Urinary bladder (tissue), 4 donors: Measurements from ENCODE around the gene AMT. TPM values are rescaled to one million over a fixed set of nuclear protein-coding genes. Genes with fewer than 3 reads are reported as not detected.

Experiments
- DNase-seq: peaks from one replicate; pipeline ENCODE4 v3.0.0-alpha.2; 2015; ENCODE audit errors: extremely low spot score
- H3K27ac ChIP-seq: one replicate; pipeline ENCODE4 v1.5.1; 2013; ENCODE audit warnings: low read depth, mild to moderate bottlenecking, moderate library complexity
- H3K36me3 ChIP-seq: one replicate; pipeline ENCODE4 v1.6.1; 2013; ENCODE audit warnings: mild to moderate bottlenecking, moderate library complexity; ENCODE audit not compliant: insufficient read depth
- H3K4me1 ChIP-seq: one replicate; pipeline ENCODE4 v1.6.1; 2013; ENCODE audit warnings: mild to moderate bottlenecking, moderate library complexity; ENCODE audit not compliant: insufficient read depth
- H3K4me3 ChIP-seq: one replicate; pipeline ENCODE4 v1.5.1; 2013; ENCODE audit warnings: low read depth, low read length
- WGBS: extraction: QIAGEN DNeasy Blood & Tissue Kit; methylation state at CpG from one replicate; pipeline ENCODE4 v1.1.7; 2013; 5-methylcytosine and 5-hydroxymethylcytosine counted together
- polyA plus RNA-seq: library from polyadenylated mRNA; stranded (reverse); fragments of 200-250 nt; gene quantifications from one replicate; pipeline ENCODE4 v1.2.3, GENCODE V29; 2013
- small RNA-seq: library from RNA; depleted of rRNA; stranded (forward); fragments of <200 nt; gene quantifications from one replicate; pipeline ENCODE3, GENCODE V24; 2014
- total RNA-seq: library from RNA; depleted of rRNA; stranded (reverse); fragments of >200 nt; gene quantifications from one replicate; pipeline ENCODE4 v1.2.3, GENCODE V29; 2014
- donor health status: healthy with polysubstance abuse.
- donor health status: healthy.

AMT gene
- total and polyA plus RNA-seq, 2 donors, result 6.7 to 9.7 TPM

DNA sequence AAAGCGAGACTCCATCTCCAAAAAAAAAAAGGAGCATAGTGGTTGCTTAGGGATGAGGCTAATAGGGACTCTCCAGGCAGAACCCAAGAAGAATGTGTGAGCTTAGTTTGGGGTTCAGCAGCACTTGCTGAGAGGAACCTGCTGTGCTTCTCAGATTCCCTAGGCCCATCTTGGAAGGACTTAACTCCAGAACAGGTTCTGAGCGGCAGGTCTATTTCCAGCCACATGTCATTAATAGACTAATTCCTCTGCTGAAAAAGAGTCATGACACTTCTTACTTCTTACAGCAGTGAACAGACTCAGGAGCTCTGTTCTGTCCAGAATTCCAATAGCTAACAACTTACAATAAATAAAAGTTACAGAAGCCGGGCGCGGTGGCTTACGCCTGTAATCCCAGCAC lies 33.0 kb downstream of the AMT start:
- WGBS, result 98% methylated on average over 6 of the region's 6 CpGs
- Histone ChIP-seq H3K4me3 (no peak overlapping the region), H3K36me3 (no peaks in the 10 kb centered on the region), H3K4me1 (peaks cover 1% of the 10 kb centered on the region), H3K27ac (no peak overlapping the region)
- no peak for DNase-seq

DNA sequence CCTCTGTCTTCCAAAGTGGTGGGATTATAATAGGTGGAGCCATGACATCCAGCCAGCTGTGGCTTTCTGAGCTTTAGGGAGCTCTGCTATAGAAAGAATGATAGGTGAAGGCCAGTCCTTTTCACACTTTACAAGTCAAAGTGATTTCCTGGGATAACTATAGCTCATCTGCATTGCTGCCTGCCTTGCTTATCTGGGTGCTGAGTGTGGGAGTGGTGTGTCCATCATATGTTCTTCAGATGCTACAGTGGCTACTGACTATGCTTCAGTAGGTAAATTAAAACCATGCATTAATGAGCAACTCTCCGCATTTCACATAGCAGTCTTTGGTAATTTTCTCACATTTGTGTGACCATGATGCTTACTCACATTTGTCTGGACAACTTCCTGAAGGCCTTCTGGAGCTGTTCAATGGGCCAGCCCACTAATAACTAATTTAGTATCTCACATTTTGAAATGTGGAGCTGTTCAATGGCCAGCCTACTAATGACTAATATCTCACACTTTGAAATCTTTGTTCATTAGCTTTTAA lies 33.9 kb downstream of the AMT start:
- Histone ChIP-seq H3K36me3 (no peaks in the 10 kb centered on the region), H3K27ac (no peak overlapping the region), H3K4me3 (no peak overlapping the region), H3K4me1 (peaks cover 1% of the 10 kb centered on the region)
- no peak for DNase-seq
- 90% methylated on average over 1 of the region's 1 CpG for WGBS

DNA sequence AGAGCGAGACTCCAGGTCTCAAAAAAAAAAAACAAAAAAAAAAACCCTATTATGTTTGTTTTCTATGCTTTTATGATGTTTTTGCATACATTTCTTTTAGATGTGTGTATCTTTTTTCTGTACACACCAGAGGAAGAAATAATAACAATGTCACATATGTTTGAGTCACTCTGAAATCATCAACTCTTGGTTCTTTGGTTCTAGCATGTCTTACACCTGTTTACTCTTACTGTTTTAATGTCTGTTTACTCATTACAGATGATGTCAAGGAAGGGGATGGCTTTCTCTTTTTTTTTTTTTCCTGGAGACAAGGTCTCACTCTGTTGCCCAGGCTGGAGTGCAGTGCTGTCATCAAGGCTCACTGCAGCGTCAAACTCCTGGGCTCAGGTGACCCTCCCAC lies 34.6 kb downstream of the AMT start:
- H3K4me3 ChIP-seq, result no peak overlapping the region
- H3K27ac ChIP-seq, result no peak overlapping the region
- DNase-seq, result no peak
- 95% methylated on average over 2 of the region's 2 CpGs for WGBS
- H3K36me3 ChIP-seq, result no peaks in the 10 kb centered on the region
- peaks cover 1% of the 10 kb centered on the region for H3K4me1 ChIP-seq

DNA sequence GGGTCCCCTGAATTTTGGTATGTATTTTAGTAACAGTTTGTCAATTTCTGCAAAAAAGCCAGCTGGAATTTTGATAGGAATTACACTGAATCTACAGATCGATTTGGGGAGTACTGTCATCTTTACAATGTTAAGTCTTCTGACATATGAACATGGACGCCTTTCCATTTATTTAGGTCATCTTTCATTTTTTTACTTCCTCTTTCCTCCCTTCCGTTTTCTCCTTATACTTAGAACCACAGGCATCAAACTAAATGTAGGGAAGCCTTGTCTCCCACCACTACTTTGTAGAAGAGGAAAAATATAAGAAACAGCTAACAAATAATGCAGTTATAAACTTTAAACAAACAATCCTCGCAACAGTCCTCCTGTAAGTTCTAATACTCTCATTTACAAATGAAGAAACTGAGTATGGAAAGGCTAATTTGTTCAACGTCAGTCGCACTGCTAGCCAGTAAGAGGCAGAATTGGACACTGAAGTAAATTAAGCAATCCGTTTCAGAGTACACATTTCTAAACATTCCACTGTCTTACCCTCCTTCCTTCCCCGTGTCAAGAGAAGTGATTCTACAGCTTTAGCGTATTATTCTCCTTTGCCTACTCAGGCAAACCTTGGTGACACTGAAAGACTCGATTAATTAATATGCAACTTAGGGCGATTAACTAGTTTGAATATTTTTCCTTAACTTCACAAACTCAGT lies 36.1 kb downstream of the AMT start:
- H3K36me3 ChIP-seq, result no peaks in the 10 kb centered on the region
- no peak overlapping the region for H3K4me3 ChIP-seq
- H3K4me1 ChIP-seq, result peaks cover 1% of the 10 kb centered on the region
- 81% methylated on average over 11 of the region's 11 CpGs for WGBS
- no peak for DNase-seq
- H3K27ac ChIP-seq, result no peak overlapping the region

DNA sequence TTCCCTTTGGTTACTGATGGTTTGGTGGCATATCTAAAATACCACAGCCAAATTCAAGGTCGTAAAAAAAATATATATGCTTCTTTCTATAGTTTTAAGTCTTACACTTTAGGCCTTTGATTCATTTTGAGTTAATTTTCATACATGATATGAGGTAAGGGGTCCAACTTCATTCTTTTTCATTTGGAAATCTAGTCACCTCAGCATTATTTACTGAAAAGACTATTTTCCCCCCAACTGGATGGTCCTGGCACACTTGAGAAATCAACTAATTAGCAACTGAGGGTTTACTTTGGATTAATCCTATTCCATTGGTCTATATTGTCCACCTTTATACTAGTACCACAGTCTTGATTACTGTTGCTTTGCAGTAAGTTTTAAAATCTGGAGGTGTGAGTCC lies 36.7 kb downstream of the AMT start:
- Histone ChIP-seq H3K27ac (no peak overlapping the region), H3K4me3 (no peak overlapping the region), H3K36me3 (no peaks in the 10 kb centered on the region), H3K4me1 (peaks cover 1% of the 10 kb centered on the region)
- 90% methylated on average over 1 of the region's 1 CpG for WGBS
- no peak for DNase-seq

DNA sequence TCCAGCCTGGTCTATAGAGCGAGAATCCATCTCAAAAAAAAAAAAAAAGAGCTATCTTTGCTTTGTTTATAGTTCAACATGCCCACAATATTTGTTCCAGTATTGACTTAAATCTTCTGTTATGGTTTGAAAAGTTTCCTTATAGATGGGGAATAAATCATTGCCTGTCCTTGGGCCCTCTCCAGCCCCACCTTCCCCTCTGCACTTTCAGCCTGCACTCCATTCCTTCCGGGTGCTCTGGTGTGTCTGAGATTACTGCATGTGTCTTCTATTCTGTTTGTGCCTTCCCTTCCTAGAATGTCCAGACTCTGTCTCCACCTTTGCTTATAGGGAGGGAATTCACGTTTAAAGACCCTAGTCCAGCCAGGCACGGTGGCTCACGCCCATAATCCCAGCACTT lies 38.9 kb downstream of the AMT start:
- DNase-seq, result no peak
- WGBS, result 59% methylated on average over 5 of the region's 5 CpGs
- Histone ChIP-seq H3K36me3 (no peaks in the 10 kb centered on the region), H3K4me3 (no peak overlapping the region), H3K4me1 (peaks cover 1% of the 10 kb centered on the region), H3K27ac (no peak overlapping the region)

DNA sequence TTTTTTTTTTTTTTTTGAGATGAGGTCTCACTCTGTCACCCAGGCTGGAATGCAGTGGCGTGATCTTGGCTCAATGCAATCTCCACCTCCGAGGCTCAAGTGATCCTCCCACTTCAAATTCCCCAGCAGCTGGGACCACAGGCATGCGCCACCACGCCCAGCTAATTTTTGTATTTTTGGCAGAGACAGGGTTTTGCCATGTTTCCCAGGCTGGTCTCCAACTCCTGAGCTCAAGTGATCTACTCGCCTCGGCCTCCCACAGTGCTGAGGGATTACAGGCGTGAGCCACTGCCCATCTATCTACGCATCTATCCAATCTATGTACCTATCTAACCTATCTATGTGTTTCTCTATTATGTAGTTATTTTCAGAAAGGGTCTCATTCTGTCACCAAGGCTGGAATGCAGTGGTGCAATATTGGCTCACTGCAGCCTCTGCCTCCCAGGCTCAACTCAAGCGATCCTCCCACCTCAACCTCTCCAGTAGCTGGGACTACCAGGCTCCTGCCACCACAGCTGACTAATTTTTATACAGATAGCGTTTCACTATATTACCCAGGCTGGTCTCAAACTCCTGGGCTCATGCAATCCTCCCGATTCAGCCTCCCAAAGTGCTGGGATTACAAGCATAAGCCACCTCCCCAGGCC lies 43.9 kb downstream of the AMT start:
- no peaks in the 10 kb centered on the region for H3K36me3 ChIP-seq
- H3K27ac ChIP-seq, result no peak overlapping the region
- no peak overlapping the region for H3K4me3 ChIP-seq
- H3K4me1 ChIP-seq, result no peaks in the 10 kb centered on the region
- DNase-seq, result no peak
- WGBS, result 67% methylated on average over 11 of the region's 11 CpGs

DNA sequence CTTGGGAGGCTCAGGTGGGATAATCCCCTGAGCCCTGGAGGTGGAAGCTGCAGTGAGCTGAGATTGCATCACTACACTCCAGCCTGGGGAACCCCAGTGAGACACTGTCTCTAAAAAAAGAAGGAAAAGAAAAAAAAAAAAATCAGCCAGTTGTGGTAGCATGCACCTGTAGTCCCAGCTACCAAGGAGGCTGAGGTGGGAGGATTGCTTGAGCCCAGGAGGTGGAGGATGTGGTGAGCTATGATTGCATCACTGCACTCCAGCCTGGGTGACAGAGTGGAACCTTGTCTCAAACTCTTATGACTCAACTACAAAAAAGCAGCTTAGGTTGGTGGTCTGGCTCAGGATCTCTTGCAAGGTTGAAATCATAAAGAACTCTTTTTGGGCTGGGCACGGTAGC lies 44.8 kb downstream of the AMT start:
- Histone ChIP-seq H3K4me3 (no peak overlapping the region), H3K4me1 (no peaks in the 10 kb centered on the region), H3K36me3 (no peaks in the 10 kb centered on the region), H3K27ac (no peak overlapping the region)
- WGBS, result 93% methylated on average over 1 of the region's 1 CpG
- DNase-seq, result no peak

DNA sequence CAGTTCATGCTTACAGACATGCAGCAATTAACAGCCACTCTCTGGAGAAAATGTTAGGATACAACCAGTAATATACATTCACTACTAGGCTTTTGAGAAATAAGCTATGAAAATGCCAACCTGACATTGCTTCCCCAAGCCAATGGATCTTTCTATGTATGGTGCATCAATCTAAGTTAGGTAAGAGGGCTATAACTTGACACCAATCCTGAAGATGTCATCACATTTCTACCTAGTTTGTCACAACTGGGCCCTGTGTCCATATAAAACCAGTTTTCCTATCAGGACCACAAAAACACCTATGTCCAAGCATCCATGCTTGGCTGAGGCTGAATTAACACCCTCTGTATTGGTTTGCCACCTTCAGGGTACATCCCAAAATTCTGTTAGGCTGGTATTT lies 50.3 kb downstream of the AMT start:
- Histone ChIP-seq H3K4me1 (no peaks in the 10 kb centered on the region), H3K27ac (no peak overlapping the region), H3K4me3 (no peak overlapping the region), H3K36me3 (peaks cover 4% of the 10 kb centered on the region)
- DNase-seq, result no peak

DNA sequence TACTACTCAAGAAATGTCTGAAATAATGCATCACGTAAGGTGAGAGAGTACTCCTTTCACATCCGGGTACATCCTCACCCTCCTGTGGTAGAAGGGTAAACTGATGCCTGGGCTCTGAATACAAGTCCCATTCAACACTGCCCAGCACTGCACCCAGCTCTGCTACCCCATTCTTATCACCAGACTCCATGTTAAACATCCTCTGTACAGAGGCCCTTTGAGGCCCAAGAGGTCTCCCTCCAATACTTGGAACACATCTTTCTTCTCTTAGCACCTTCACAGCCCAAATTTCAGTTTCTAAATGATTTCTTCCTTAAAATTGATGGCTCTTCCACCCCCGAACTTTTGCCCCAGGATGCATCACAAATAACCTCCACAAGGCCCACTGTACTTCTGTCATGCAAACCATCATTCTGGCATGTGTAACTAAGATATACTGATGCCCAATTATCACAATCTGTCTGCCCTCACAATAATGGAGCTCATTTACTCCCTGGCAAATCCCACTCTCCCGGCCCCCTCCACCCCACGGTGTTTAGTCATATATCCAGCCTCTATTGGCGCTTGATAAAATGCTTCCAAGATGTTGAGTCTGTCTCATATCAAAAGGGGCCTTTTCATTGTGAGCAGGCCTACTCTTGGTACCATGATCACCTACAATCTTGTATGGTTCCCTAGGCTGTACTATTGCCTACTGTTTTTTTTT lies 51.5 kb downstream of the AMT start:
- Histone ChIP-seq H3K27ac (no peak overlapping the region), H3K36me3 (peaks cover 4% of the 10 kb centered on the region), H3K4me3 (no peak overlapping the region), H3K4me1 (no peaks in the 10 kb centered on the region)
- WGBS, result 91% methylated on average over 6 of the region's 6 CpGs
- DNase-seq, result no peak

Small RNAs within 50 kb of the gene (small RNA-seq; reads per million reads assigned to genes)
- not detected for gene RNA5SP130

Other genes with a start within 250 kb of the AMT start
- gene C3orf62, start 145.2 kb downstream of the AMT start, total RNA-seq, result 6.0 TPM
- 3.0 TPM for gene C3orf62, start 145.2 kb downstream of the AMT start, polyA plus RNA-seq
- gene USP4, start 82.4 kb downstream of the AMT start, total RNA-seq, result 23.7 TPM
- gene USP4, start 82.4 kb downstream of the AMT start, polyA plus RNA-seq, result 34.2 TPM
- 49.2 TPM for gene GPX1, start 64.1 kb downstream of the AMT start, total RNA-seq
- 411 TPM for gene GPX1, start 64.1 kb downstream of the AMT start, polyA plus RNA-seq
- gene RHOA, start 10.5 kb downstream of the AMT start, total RNA-seq, result 308 TPM
- gene RHOA, start 10.5 kb downstream of the AMT start, polyA plus RNA-seq, result 451 TPM
- gene TCTA, start 10.1 kb downstream of the AMT start, total RNA-seq, result 11.1 TPM
- 38.4 TPM for gene TCTA, start 10.1 kb downstream of the AMT start, polyA plus RNA-seq
- gene NICN1, start 6.9 kb upstream of the AMT start, total RNA-seq, result 6.3 TPM
- 13.7 TPM for gene NICN1, start 6.9 kb upstream of the AMT start, polyA plus RNA-seq
- 34.1 TPM for gene DAG1, start 47.8 kb upstream of the AMT start, total RNA-seq
- gene DAG1, start 47.8 kb upstream of the AMT start, polyA plus RNA-seq, result 58.7 TPM
- 0.48 TPM for gene BSN, start 132.0 kb upstream of the AMT start, total RNA-seq
- 0.39 TPM for gene BSN, start 132.0 kb upstream of the AMT start, polyA plus RNA-seq